ENCODE data around the gene TGFA.

- TF ChIP-seq CTCF (conservative IDR thresholded peaks at IDR 0.05; ENCODE audit: low read depth in 2 of 2) (no peak), ETS1 (IDR thresholded peaks at IDR 0.05) (no peak), EZH2 (IDR thresholded peaks at IDR 0.05; ENCODE audit: low read depth, unreplicated experiment) (no peak), REST (IDR thresholded peaks at IDR 0.05; ENCODE audit: unreplicated experiment) (no peak), ZNF114 (CRISPR knock-in tag; IDR thresholded peaks at IDR 0.05) (no peak), POLR2AphosphoS5 (IDR thresholded peaks at IDR 0.05; ENCODE audit: low read depth) (no peak), CREB1 (CRISPR knock-in tag; IDR thresholded peaks at IDR 0.05; ENCODE audit: low read depth) (no peak), STAT1 (IDR thresholded peaks at IDR 0.05; ENCODE audit: unreplicated experiment) (no peak), NANOG (IDR thresholded peaks at IDR 0.05; ENCODE audit: borderline replicate concordance) (no peak)
Measured at GRCh38 chr2:70442301-70443077, 111.1 kb downstream of the TGFA start.
